Neural cell (in vitro differentiated cells): ENCODE measurements around the gene ZCCHC18. TPM values are rescaled to one million over a fixed set of nuclear protein-coding genes. Genes with fewer than 3 reads are reported as not detected.

Experiments
- H2AFZ ChIP-seq: fragments of 200-600, 300-800 bp; sonication (generic), shearing (Covaris generic); 2 replicates; pipeline ENCODE4 v1.6.0; 2014; ENCODE audit warnings: low read depth, mild to moderate bottlenecking, antibody characterized with exemption, low read length, moderate library complexity
- H3F3A ChIP-seq: fragments of 200-600 bp; shearing (Covaris generic); 2 replicates; pipeline ENCODE4 v1.6.1; 2016; ENCODE audit warnings: mild to moderate bottlenecking, moderate library complexity, mixed read lengths, antibody characterized with exemption, low read length; ENCODE audit not compliant: insufficient read depth, poor library complexity, severe bottlenecking
- H3K27ac ChIP-seq: fragments of 200-600, 300-800 bp; sonication (generic), shearing (Covaris generic); 2 replicates; pipeline ENCODE4 v1.5.1; 2014; ENCODE audit warnings: mild to moderate bottlenecking, low read length, moderate library complexity
- H3K27me3 ChIP-seq: fragments of 300-800, 200-600 bp; sonication (generic), shearing (Covaris generic); 2 replicates; pipeline ENCODE4 v1.6.0; 2014; ENCODE audit warnings: mild to moderate bottlenecking, low read depth, low read length, moderate library complexity; ENCODE audit not compliant: insufficient read depth
- H3K36me3 ChIP-seq: fragments of 300-800, 200-600 bp; sonication (generic), shearing (Covaris generic); 2 replicates; pipeline ENCODE4 v1.5.1; 2014; ENCODE audit warnings: mild to moderate bottlenecking, antibody characterized with exemption, low read length, moderate library complexity; ENCODE audit not compliant: insufficient read depth
- H3K4me2 ChIP-seq: fragments of 300-800, 200-600 bp; sonication (generic), shearing (Covaris generic); 2 replicates; pipeline ENCODE4 v1.6.0; 2014; ENCODE audit warnings: mild to moderate bottlenecking, low read length
- H3K4me3 ChIP-seq: fragments of 300-800, 200-600 bp; sonication (generic), shearing (Covaris generic); 2 replicates; pipeline ENCODE4 v1.5.1; 2014; ENCODE audit warnings: mild to moderate bottlenecking, low read length, moderate library complexity
- H3K79me2 ChIP-seq: fragments of 200-600 bp; shearing (Covaris generic); replicated peaks from 2 replicates; pipeline ENCODE4 v1.6.0; 2014; ENCODE audit warnings: mild to moderate bottlenecking, low read length, moderate library complexity; ENCODE audit not compliant: insufficient read depth
- H3K9ac ChIP-seq: fragments of 300-800, 200-600 bp; sonication (generic), shearing (Covaris generic); 2 replicates; pipeline ENCODE4 v1.6.1; 2016; ENCODE audit warnings: mild to moderate bottlenecking, low read length, mixed read lengths
- H3K9me2 ChIP-seq: fragments of 200-600 bp; shearing (Covaris generic); 2 replicates; pipeline ENCODE4 v1.6.1; 2016; ENCODE audit warnings: mild to moderate bottlenecking, low read length, mixed read lengths; ENCODE audit not compliant: insufficient read depth
- H3K9me3 ChIP-seq: fragments of 200-600, 300-800 bp; sonication (generic), shearing (Covaris generic); 2 replicates; pipeline ENCODE4 v1.6.1; 2016; ENCODE audit warnings: mild to moderate bottlenecking, mixed run types, low read length, moderate library complexity, mixed read lengths
- H4K20me1 ChIP-seq: fragments of 200-600 bp; shearing (Covaris generic); 2 replicates; pipeline ENCODE4 v1.6.1; 2016; ENCODE audit warnings: mild to moderate bottlenecking, mixed run types; ENCODE audit not compliant: insufficient read depth
- EP300 ChIP-seq: fragments of 450-650 bp; conservative IDR thresholded peaks from 2 replicates; pipeline ENCODE4 v1.6.1; 2014; ENCODE audit warnings: antibody characterized with exemption, mild to moderate bottlenecking, moderate library complexity; ENCODE audit not compliant: poor library complexity, severe bottlenecking
- EZH2 ChIP-seq: fragments of 200-600, 300-800 bp; shearing (Covaris generic), sonication (generic); IDR thresholded peaks from 2 replicates; pipeline ENCODE4 v1.6.1; 2014; ENCODE audit warnings: antibody characterized with exemption, low read length, borderline replicate concordance, mild to moderate bottlenecking; ENCODE audit not compliant: insufficient read depth, poor library complexity, severe bottlenecking
- MXI1 ChIP-seq: fragments of 450-650 bp; conservative IDR thresholded peaks from 2 replicates; pipeline ENCODE4 v1.6.1; 2014; ENCODE audit warnings: antibody characterized with exemption, mild to moderate bottlenecking; ENCODE audit not compliant: poor library complexity, severe bottlenecking
- POLR2AphosphoS5 ChIP-seq: IDR thresholded peaks from 2 replicates; pipeline ENCODE4 v1.6.1; 2012
- RAD21 ChIP-seq: fragments of 450-650 bp; conservative IDR thresholded peaks from 2 replicates; pipeline ENCODE4 v1.6.1; 2014; ENCODE audit warnings: antibody characterized with exemption, mild to moderate bottlenecking, moderate library complexity
- SMC3 ChIP-seq: fragments of 450-650 bp; conservative IDR thresholded peaks from 2 replicates; pipeline ENCODE4 v1.6.1; 2014; ENCODE audit warnings: antibody characterized with exemption, mild to moderate bottlenecking, moderate library complexity; ENCODE audit not compliant: poor library complexity
- TAF1 ChIP-seq: IDR thresholded peaks from 2 replicates; pipeline ENCODE4 v1.6.1; 2012; ENCODE audit warnings: low read depth
- polyA plus RNA-seq: library from polyadenylated mRNA; depleted of rRNA; stranded (reverse); fragments of >200 nt; gene quantifications from 2 replicates; pipeline ENCODE4 v1.2.3, GENCODE V29; 2014
- TF ChIP-seq, protein P1 (sequence below): IDR thresholded peaks from 2 replicates; pipeline ENCODE4 v1.6.1; 2012; ENCODE audit warnings: borderline replicate concordance
- TF ChIP-seq, protein P2 (sequence below): fragments of 450-650 bp; IDR thresholded peaks from 2 replicates; pipeline ENCODE4 v1.5.1; 2014; ENCODE audit warnings: antibody characterized with exemption, mild to moderate bottlenecking, moderate library complexity; ENCODE audit not compliant: poor library complexity, severe bottlenecking

The ZCCHC18 gene
- polyA plus RNA-seq, 1 donor from 2014 or later: 70.0 TPM

DNA sequence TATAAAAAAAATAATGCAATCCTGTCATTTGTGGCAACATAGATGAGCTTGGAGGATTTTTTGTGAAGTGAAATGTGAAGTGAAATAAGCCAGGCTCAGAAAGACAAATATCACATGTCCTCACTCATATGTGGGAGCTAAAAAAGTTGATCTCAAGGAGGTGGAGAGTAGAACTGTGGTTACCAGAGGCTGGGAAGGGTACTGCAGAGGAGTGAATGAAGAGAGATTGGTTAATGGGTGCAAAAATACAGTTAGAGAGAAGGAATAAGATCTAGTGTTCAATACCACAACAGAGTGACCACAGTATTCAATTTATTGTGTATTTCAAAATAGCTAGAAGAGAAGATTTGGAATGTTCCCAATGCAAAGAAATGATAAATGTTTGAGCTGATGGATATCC, 13.4 kb upstream of the ZCCHC18 start:
- Histone ChIP-seq H3K9me2 (no peaks in the 10 kb centered on the region), H3K4me3 (no peak overlapping the region), H4K20me1 (no peaks in the 10 kb centered on the region), H3K9ac (no peak overlapping the region), H2AFZ (no peak overlapping the region), H3K79me2 (no peaks in the 10 kb centered on the region), H3F3A (no peaks in the 10 kb centered on the region), H3K4me2 (no peak overlapping the region), H3K36me3 (no peaks in the 10 kb centered on the region), H3K27me3 (no peaks in the 10 kb centered on the region), H3K9me3 (no peaks in the 10 kb centered on the region), H3K27ac (no peak overlapping the region)
- TF ChIP-seq MXI1 (no peak), RAD21 (no peak), EZH2 (no peak), EP300 (no peak), SMC3 (no peak), TAF1 (no peak)
- TF ChIP-seq, protein P1, sequence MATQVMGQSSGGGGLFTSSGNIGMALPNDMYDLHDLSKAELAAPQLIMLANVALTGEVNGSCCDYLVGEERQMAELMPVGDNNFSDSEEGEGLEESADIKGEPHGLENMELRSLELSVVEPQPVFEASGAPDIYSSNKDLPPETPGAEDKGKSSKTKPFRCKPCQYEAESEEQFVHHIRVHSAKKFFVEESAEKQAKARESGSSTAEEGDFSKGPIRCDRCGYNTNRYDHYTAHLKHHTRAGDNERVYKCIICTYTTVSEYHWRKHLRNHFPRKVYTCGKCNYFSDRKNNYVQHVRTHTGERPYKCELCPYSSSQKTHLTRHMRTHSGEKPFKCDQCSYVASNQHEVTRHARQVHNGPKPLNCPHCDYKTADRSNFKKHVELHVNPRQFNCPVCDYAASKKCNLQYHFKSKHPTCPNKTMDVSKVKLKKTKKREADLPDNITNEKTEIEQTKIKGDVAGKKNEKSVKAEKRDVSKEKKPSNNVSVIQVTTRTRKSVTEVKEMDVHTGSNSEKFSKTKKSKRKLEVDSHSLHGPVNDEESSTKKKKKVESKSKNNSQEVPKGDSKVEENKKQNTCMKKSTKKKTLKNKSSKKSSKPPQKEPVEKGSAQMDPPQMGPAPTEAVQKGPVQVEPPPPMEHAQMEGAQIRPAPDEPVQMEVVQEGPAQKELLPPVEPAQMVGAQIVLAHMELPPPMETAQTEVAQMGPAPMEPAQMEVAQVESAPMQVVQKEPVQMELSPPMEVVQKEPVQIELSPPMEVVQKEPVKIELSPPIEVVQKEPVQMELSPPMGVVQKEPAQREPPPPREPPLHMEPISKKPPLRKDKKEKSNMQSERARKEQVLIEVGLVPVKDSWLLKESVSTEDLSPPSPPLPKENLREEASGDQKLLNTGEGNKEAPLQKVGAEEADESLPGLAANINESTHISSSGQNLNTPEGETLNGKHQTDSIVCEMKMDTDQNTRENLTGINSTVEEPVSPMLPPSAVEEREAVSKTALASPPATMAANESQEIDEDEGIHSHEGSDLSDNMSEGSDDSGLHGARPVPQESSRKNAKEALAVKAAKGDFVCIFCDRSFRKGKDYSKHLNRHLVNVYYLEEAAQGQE: no peak
- TF ChIP-seq, protein P2, sequence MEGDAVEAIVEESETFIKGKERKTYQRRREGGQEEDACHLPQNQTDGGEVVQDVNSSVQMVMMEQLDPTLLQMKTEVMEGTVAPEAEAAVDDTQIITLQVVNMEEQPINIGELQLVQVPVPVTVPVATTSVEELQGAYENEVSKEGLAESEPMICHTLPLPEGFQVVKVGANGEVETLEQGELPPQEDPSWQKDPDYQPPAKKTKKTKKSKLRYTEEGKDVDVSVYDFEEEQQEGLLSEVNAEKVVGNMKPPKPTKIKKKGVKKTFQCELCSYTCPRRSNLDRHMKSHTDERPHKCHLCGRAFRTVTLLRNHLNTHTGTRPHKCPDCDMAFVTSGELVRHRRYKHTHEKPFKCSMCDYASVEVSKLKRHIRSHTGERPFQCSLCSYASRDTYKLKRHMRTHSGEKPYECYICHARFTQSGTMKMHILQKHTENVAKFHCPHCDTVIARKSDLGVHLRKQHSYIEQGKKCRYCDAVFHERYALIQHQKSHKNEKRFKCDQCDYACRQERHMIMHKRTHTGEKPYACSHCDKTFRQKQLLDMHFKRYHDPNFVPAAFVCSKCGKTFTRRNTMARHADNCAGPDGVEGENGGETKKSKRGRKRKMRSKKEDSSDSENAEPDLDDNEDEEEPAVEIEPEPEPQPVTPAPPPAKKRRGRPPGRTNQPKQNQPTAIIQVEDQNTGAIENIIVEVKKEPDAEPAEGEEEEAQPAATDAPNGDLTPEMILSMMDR: no peak

DNA sequence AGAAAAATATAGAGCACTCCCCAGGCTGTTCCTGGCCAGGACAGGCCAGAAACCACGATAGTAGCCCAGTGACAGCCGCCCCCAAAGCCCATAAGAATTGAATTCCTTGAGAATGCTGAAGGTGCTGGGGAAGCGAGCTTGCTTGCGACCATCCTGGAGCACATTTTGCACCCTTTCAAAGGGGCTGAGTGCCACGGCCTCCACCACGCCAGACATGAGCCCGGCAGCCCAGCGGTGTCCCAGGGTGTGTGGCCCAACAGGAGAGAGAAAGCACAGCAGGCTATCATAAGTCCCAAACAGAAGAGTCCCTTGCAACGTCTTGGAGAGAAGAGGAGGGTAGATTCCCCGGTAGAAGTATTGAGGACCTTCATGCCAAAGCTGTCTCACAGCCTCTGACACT, 7.6 kb upstream of the ZCCHC18 start:
- no peak overlapping the region for H3K4me3 ChIP-seq
- no peak overlapping the region for H2AFZ ChIP-seq
- no peak overlapping the region for H3K4me2 ChIP-seq
- no peaks in the 10 kb centered on the region for H3K9me3 ChIP-seq
- no peaks in the 10 kb centered on the region for H3K79me2 ChIP-seq
- TF ChIP-seq POLR2AphosphoS5 (no peak), EP300 (no peak), TAF1 (no peak), MXI1 (no peak), RAD21 (no peak), EZH2 (no peak), SMC3 (no peak)
- TF ChIP-seq, protein P1: no peak
- TF ChIP-seq, protein P2: no peak
- H4K20me1 ChIP-seq: no peaks in the 10 kb centered on the region
- H3F3A ChIP-seq: no peaks in the 10 kb centered on the region
- no peaks in the 10 kb centered on the region for H3K9me2 ChIP-seq
- no peak overlapping the region for H3K9ac ChIP-seq
- no peak overlapping the region for H3K27ac ChIP-seq
- no peaks in the 10 kb centered on the region for H3K36me3 ChIP-seq
- no peaks in the 10 kb centered on the region for H3K27me3 ChIP-seq
